ENCODE measurements around the gene ACR. TPM values are rescaled to one million over a fixed set of nuclear protein-coding genes. Genes with fewer than 3 reads are reported as not detected.
A peak's percentile ranks its signal among the peaks of the same experiment; 100 is the strongest.

The ACR gene
- total RNA-seq, 3 donors from 2014 or later = 0.41 to 1.4 (median 0.43) TPM

- peak in 1 of 3 donors; percentile 8 for DNase-seq
- no peak for ATAC-seq
Measured at GRCh38 chr22:50713008-50713385, 25.0 kb upstream of the ACR start.

GRCh38 chr22:50713571-50714056 lies 24.4 kb upstream of the ACR start:
- ATAC-seq (peak; percentile 58), DNase-seq (peak in 1 of 3 donors; percentile 7)
- no peaks in the 10 kb centered on the region for H3K9me3 ChIP-seq
- H3K4me1 ChIP-seq (ENCODE audit: low read depth) = no peaks in the 10 kb centered on the region
- intact Hi-C loops (cut with DNase I, micrococcal nuclease) = no loop called here
- no peak overlapping the region for H3K4me3 ChIP-seq
- no peaks in the 10 kb centered on the region for H3K36me3 ChIP-seq (ENCODE audit: low read depth)
- TF ChIP-seq, protein P1, sequence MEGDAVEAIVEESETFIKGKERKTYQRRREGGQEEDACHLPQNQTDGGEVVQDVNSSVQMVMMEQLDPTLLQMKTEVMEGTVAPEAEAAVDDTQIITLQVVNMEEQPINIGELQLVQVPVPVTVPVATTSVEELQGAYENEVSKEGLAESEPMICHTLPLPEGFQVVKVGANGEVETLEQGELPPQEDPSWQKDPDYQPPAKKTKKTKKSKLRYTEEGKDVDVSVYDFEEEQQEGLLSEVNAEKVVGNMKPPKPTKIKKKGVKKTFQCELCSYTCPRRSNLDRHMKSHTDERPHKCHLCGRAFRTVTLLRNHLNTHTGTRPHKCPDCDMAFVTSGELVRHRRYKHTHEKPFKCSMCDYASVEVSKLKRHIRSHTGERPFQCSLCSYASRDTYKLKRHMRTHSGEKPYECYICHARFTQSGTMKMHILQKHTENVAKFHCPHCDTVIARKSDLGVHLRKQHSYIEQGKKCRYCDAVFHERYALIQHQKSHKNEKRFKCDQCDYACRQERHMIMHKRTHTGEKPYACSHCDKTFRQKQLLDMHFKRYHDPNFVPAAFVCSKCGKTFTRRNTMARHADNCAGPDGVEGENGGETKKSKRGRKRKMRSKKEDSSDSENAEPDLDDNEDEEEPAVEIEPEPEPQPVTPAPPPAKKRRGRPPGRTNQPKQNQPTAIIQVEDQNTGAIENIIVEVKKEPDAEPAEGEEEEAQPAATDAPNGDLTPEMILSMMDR (IDR thresholded peaks at IDR 0.05) = no peak

More at GRCh38 chr22:50713008-50713385, 25.0 kb upstream of the ACR start:
- intact Hi-C loops (cut with DNase I, micrococcal nuclease) = no loop called here
- Histone ChIP-seq H3K4me1 (ENCODE audit: low read depth) (no peaks in the 10 kb centered on the region), H3K36me3 (ENCODE audit: low read depth) (no peaks in the 10 kb centered on the region), H3K9me3 (no peaks in the 10 kb centered on the region), H3K4me3 (no peak overlapping the region)
- TF ChIP-seq, protein P1 (IDR thresholded peaks at IDR 0.05) = no peak

DNA sequence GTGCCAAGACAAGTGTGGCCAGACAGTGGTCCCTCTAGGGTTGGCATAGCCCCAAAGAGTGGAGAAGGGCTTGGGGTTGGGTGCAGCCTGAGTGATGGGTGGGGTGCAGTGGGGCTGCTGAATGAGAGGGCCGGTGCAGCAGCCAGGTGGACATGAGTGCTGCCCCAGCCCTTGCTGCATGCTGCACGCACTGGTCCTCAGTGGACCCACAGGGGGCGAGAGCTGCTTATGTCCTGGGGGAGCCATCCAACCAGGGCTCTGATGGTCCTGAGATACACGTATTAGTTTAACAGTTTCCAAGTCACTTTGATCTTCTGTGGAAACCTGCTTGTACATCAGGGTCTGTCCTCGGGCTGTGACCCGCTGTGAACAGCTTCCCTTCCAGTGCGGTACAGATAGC lies 23.9 kb upstream of the ACR start:
- TF ChIP-seq, protein P1 (IDR thresholded peaks at IDR 0.05) = no peak
- Histone ChIP-seq H3K36me3 (ENCODE audit: low read depth) (no peaks in the 10 kb centered on the region), H3K9me3 (no peaks in the 10 kb centered on the region), H3K4me3 (no peak overlapping the region), H3K4me1 (ENCODE audit: low read depth) (no peaks in the 10 kb centered on the region)
- ATAC-seq (no peak), DNase-seq (peak in 1 of 3 donors; percentile 25)
- intact Hi-C loops (cut with DNase I, micrococcal nuclease) = no loop called here

DNA sequence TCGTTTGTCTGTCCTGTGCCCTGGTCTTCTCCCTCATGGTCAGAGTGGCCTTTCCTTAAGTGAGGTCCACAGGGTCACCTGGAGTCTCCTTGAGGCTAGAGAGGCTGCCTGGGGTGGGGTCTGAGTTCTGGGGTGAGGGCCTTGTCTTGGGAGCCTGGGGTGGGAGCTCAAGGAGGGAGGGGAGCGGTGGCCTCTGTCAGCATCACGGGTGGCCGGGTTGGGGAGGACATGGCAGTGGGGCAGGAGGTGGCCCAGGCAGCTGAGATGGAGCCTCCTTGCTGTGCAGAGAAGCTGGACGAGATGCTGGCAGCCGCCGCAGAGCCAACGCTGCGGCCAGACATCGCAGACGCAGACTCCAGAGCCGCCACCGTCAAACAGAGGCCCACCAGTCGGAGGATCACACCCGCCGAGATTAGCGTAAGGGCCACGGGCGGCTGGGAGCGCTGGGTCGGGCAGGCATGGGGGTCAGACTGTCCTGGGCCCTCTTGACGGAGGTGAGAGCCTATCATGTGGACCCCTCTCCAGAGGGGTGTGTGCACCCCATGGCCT lies 23.3 kb upstream of the ACR start:
- H3K4me1 ChIP-seq (ENCODE audit: low read depth) = no peaks in the 10 kb centered on the region
- DNase-seq (peak in 1 of 3 donors; percentile 27), ATAC-seq (no peak)
- TF ChIP-seq, protein P1 (IDR thresholded peaks at IDR 0.05) = no peak
- H3K36me3 ChIP-seq (ENCODE audit: low read depth) = no peaks in the 10 kb centered on the region
- no peaks in the 10 kb centered on the region for H3K9me3 ChIP-seq
- no peak overlapping the region for H3K4me3 ChIP-seq
- intact Hi-C loops (cut with DNase I, micrococcal nuclease) = no loop called here

DNA sequence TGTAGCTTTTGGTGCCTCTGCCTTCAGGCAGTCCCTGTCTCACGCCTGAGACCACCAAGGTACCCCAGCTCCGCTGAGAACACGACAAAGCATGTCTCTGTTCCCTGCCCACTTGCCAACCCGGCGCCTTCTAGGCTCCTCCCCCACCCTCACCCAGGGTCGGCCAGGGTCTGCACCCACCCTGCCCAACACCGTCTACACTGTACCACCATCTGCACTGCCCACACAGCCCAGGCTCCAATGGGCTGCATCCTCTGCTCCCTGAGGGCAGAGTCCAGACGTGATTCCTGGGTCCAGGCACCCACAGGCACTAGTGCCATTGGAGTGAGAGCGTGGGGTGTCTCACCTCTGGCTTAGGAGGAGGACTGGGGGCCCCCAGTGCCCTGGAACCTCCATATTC lies 22.8 kb upstream of the ACR start:
- Histone ChIP-seq H3K9me3 (no peaks in the 10 kb centered on the region), H3K4me3 (no peak overlapping the region), H3K36me3 (ENCODE audit: low read depth) (no peaks in the 10 kb centered on the region), H3K4me1 (ENCODE audit: low read depth) (no peaks in the 10 kb centered on the region)
- DNase-seq (peak in 1 of 3 donors; percentile 29), ATAC-seq (no peak)
- intact Hi-C loops (cut with DNase I, micrococcal nuclease) = no loop called here
- TF ChIP-seq, protein P1 (IDR thresholded peaks at IDR 0.05) = no peak

Data from mucosa of descending colon (tissue), 3 donors.